NB4 (cell line): Measurements from ENCODE around the gene METAP2.

Experiments
- CTCF ChIP-seq: IDR thresholded peaks from one replicate; pipeline ENCODE4 v1.5.1; 2012; ENCODE audit warnings: low read depth, low read length
- MAX ChIP-seq: IDR thresholded peaks from 2 replicates; pipeline ENCODE4 v1.6.1; 2011; ENCODE audit warnings: low read depth, low read length
- MYC ChIP-seq: IDR thresholded peaks from 2 replicates; pipeline ENCODE4 v1.6.1; 2011; ENCODE audit warnings: low read depth, low read length
- POLR2A ChIP-seq: IDR thresholded peaks from 2 replicates; pipeline ENCODE4 v1.6.1; 2011; ENCODE audit warnings: mild to moderate bottlenecking; ENCODE audit not compliant: insufficient read length; ENCODE audit errors: extremely low read depth

GRCh38 chr12:95473231-95473883 is 595 bp upstream of the METAP2 start:
- no peak for TF ChIP-seq CTCF
- TF ChIP-seq MAX: peak; percentile 22; the same call in 1 of the 2 replicates
- no peak for TF ChIP-seq POLR2A
- 0 out of 2 replicates have a peak, but pooled peaks have one; percentile 37 for TF ChIP-seq MYC
